Activated gamma-delta T cell (primary cell): ENCODE results near the gene EWSR1.
A peak's percentile ranks its signal among the peaks of the same experiment; 100 is the strongest.
"Not testable (repeated sequence)": the region's sequence is repeated elsewhere in the genome, so short reads cannot be mapped to it uniquely, and the experiment has no call there.

Source experiments
- DNase-seq: peaks from one replicate; lab custom pipeline; 2025; lab: John Stamatoyannopoulos, UW
- total RNA-seq, 2 donors: gene quantifications; one replicate each; lab custom pipeline; 2026; lab: John Stamatoyannopoulos, UW

Gene EWSR1, protein sequence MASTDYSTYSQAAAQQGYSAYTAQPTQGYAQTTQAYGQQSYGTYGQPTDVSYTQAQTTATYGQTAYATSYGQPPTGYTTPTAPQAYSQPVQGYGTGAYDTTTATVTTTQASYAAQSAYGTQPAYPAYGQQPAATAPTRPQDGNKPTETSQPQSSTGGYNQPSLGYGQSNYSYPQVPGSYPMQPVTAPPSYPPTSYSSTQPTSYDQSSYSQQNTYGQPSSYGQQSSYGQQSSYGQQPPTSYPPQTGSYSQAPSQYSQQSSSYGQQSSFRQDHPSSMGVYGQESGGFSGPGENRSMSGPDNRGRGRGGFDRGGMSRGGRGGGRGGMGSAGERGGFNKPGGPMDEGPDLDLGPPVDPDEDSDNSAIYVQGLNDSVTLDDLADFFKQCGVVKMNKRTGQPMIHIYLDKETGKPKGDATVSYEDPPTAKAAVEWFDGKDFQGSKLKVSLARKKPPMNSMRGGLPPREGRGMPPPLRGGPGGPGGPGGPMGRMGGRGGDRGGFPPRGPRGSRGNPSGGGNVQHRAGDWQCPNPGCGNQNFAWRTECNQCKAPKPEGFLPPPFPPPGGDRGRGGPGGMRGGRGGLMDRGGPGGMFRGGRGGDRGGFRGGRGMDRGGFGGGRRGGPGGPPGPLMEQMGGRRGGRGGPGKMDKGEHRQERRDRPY
- total RNA-seq: 332 to 339 reads per million in 2 donors

GRCh38 chr22:29267858-29268510 lies at the start of gene EWSR1, which contains the start of gene RHBDD3:
Gene EWSR1, plus strand, starts transcription at chr22:29268268. Its CDS starts 69 bp downstream, at chr22:29268337.
Gene RHBDD3, minus strand, starts transcription at chr22:29267981. Its CDS starts 2,355 bp downstream, at chr22:29265626.
- peak; percentile 91 for DNase-seq

DNA sequence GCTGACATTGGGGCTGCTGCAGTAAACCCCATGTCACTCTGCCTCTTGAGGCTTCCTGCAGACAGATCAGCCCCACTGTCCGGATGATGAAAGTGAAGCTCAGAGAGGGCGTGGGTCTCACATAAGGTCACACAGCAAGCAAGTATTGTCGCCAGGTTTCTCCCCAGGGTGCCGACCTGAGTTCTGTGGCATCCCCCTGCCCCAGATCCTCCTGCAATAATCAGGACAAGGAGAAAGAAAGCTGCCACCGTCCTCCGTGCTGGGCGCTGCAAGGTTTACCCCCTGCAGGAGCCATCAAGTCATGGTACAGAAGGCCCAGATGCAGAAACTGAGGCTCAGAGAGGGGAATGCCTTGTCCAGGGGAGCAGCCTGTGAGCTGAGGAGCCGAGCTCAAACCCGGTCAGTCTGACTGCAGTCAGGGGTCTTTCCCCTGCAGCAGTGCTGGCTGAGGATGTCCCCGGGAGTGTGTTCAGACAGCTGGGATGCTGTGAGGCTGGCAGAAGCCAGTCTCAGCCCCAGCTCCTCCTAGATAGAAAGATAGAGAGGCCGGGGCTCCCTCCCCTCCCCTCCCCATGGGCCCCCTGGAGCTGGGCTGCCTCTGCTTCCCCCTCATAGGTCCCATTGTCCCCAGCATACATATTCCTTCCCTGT lies 49.2 kb upstream of the EWSR1 start:
- no peak for DNase-seq

DNA sequence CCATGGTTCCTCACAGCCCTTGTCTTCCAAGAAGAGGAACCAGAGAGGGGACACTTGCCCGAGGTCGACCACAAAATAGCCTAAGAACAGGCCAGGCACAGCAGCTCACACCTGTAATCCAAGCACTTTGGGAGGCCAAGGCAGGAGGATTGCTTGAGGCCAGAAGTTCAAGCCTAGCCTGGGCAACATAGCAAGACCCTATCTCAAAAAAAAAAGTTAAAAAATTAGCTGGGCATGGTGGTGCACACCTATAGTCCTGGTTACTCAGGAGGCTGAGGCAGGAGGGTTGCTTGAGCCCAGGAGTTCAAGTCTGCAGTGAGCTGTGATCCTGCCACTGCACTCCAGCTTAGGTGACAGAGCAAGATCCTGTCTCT lies 48.7 kb upstream of the EWSR1 start:
- DNase-seq: not testable (repeated sequence)

DNA sequence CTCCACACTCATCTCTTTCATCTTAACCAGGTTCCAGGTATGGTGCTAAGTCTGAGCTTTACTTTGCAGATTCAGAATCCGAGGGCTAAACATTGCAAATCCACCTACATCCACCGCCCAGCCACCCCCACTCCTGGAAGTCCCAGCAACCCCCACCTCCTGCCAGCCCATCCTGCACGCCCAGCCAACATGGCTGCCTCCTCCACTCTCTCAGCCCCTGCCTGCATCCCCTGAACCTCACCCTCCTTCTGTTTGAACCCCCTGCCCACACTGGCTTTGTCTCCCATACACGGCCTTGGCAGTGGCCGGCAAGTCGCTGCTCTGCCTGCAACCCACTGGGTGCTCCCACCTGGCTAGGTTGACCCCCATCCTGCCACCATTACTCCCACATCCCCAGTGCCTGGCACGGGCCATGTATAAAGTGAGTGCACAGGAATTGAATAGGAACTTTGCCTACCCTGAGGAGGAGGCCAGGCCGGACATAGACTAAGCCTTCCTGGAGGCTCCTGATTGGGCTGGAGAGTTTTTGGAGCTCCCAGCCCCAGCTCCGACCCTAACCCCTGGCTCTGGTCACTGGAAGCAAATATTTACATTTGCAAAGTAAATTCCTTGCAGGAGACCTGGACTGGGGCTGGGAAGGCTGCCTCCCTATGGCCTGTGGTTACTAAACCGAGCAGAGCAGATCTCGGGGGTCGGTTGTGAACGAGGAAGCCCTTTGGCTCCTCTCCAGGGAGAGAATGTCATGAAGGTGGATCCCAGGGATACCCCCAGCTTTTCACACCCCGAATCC lies 48.0 kb upstream of the EWSR1 start:
- DNase-seq: no peak

DNA sequence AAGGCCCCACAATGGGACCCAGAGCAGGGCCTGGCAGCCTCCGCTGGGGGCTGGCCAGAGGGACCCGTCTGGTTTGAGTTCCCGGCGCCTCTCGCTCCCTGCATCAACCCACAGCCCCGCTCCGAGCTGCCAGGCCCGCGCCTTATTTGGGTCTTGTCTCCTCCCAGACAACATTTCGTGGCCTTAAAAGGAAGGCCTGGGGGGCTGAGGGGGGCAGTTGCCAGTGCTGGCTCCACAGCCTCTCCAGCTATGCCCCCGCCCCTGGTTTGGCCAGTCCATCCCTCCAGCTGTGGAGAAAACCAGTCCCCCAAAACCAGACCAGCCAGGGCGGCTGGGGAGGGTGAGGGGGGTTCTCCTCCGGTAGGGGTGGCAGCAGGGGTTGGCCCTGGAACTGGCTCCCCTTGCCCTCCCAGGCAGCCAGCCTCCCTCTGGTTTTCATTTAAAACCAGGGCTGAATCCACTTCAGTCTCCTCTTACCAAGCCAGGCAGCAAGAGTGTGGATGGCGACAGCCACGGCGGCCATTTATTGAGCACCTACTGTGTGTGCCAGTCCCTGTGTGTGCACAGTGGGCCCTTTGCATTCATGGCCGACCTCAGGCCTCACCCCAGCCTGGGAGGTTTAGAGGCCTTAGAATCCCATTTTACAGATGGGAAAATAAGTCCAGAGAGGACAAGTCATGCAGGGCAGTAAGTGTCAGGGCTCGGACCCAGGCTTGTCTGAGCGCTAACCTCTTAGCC lies 43.8 kb upstream of the EWSR1 start:
- DNase-seq: no peak

DNA sequence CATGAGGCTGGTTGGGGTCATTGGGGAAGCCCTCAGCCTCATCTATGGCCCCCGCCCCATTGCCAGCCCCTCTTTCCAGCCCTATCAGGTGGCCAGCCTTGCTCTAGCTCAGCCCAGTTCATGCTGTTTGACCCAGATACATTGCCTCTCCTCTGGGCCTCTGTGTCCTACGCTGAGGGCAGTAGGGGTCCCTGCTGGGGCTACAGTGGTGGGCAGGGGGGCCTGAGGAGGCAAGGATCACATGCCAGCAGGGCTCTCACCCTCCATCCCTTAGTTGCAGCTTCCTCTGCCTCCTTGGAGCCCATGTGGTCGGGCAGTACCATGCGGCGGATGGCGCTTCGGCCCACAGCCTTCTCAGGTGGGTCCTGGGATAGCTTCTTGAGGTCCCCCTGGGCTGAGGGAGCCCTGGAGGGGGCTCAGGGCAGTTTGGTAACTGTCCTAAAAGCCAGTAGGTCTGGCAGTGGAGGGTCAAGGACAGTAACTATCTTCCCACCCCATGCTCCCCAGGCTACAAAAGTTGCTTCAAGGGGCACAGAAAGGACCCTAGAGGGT lies 43.1 kb upstream of the EWSR1 start:
- DNase-seq: no peak

DNA sequence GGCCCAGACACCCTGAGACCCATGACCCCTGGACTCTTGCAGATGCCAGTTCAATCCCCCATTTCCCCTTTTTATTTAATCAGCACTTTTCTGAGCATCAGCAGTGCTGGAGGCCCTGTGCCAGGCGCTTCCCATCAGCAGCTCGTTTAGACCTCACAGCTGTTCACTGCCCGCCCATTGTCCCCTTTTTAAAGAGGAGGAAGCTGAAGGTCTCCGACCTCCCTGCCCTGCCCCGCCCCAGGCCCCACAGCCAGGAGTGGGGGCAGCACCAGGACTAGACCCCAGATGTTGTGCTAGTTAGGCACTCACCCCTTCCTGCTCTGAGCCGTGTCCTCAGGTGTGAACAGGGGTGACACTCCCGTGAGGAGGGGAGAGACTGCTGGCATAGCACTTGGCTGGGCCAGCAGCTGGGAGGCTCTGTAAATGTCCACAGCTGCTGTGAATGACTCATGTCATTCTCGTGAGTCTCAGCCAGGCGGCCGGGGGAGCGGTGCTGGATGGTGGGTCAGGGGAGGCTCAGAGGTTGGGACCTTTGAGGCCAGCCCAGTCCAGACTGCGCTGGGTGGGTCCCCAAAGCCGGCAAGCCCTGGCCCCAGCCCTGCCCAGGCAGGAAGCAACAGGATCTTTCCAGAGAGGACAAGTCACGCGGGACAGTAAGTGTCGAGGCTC lies 42.5 kb upstream of the EWSR1 start:
- no peak for DNase-seq

DNA sequence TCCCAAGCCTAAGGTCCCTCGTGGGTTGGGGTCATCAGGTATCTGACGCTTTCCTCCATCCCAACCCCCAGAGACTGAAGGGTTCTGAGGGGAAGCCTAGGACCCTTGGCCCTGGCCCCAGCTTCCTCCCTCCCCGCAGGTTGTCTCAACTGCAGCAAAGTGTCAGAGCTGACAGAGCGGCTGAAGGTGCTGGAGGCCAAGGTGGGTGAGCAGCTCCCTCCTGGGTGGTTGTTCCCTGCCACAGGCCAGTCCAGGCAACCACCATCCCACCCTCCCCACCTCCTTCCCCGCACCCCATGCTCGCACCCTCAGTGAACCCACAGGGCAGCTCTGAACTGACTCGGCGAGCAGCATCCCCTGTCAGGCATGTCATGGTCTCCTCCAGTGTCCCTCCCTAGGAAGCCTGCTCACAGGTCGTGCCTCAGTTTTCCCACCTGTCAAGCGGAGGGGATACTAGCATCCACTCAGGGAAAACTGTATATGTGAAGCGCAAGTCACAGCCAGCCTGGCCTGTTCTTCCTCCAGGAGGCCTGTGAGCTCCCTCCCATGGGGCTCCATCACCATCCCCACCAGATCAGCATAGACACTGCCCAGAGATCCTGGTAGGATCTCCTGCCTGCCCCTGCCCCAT lies 41.6 kb upstream of the EWSR1 start:
- no peak for DNase-seq

DNA sequence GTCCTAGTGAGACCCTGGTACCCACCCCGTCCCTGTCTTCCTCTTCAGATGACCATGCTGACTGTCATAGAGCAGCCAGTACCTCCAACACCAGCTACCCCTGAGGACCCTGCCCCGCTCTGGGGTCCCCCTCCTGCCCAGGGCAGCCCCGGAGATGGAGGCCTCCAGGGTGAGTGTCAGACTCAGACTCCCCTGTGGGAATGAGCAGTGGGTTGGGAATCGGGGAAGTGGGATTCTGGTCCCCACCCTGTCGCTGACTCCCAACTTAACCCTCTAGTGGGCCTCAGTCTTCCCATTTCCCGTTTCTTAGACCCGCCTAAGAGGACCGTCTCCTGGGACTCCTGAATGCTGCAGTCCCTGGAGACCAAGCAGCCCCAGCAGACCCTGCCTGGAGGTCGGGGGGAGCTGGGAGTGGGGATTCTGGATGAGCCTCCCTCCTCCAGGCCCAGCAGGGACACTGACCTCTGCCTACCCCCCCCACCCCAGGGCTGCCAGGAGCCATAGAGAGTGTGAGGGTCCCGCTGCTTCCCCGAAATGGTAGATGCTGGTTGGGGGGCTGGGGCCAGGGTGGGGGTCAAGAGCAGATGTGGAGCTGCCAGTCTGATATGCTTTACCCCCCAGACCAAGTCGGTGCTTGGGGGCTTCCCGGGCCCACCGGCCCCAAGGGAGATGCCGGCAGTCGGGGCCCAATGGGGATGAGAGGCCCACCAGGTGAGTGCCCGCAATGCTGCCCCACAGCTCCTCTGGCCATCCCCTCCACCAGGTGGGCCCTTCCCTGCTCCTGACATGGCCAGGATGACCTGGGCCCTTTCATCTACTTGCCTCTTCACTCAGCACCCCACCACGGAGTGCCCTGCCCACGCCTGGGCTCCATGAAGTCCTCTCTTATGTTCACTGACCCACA lies 36.8 kb upstream of the EWSR1 start:
- no peak for DNase-seq

DNA sequence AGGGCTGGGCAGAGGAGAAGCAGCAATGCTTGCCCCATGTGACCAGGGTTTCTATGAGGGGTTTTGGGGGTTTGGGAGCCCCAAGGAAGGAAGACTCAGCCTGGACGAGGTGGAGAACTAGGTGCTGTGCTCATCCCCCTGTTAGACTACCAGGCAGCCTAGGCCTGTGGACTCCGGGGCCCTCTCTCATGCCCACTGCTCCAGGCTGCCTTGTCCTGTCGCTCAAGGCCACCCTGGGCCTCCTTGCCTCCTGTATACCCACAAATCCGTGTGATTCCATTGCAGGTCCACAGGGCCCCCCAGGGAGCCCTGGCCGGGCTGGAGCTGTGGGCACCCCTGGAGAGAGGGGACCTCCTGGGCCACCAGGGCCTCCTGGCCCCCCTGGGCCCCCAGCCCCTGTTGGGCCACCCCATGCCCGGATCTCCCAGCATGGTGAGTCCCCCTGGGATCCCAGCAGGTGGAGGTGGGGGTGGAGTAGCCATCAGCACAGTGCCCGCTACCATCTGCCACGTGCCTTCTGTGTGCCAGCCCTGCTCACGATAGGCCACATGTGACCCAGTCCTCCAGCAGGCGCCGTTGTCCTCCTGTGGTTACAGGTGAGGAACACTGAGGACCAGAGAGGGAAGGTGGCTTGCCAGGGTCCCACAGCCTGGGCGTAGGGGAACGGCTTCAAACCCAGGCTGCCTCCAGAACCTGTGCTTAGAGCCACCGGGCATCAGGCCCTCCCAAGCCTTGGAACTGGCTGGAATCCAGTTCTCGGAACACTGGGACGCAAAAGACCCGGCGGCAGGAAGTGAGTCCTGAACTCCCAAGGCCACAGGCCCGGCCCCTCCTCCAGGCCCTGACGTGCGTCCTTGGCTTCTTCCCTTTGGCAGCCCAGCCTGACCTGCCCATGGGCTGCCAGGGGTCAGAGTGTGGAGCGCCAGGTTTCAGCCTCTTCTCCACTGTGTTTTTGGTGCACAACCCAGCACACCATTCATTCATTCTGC lies 35.8 kb upstream of the EWSR1 start:
- no peak for DNase-seq

DNA sequence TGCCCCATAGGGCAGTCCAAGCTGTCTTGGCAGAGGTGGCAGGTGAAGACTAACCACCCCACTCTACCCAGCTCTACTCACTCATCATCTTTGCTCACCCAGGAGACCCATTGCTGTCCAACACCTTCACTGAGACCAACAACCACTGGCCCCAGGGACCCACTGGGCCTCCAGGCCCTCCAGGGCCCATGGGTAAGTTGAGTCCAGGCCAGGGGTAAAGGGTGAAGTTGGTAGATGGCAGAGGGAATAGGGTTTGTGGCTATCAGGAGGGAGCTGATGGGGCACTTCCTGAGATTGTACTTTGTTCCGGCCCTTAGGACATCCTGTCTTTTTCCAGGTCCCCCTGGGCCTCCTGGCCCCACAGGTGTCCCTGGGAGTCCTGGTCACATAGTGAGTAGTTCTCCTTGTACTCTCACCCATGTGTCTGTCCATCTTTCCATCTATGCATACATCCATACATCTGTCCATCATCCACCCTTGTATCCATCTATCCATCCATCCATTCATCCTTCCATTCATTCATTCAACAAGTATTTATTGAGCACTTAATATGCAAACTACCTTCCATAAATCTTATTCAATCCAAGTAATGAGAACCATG lies 34.7 kb upstream of the EWSR1 start:
- no peak for DNase-seq

DNA sequence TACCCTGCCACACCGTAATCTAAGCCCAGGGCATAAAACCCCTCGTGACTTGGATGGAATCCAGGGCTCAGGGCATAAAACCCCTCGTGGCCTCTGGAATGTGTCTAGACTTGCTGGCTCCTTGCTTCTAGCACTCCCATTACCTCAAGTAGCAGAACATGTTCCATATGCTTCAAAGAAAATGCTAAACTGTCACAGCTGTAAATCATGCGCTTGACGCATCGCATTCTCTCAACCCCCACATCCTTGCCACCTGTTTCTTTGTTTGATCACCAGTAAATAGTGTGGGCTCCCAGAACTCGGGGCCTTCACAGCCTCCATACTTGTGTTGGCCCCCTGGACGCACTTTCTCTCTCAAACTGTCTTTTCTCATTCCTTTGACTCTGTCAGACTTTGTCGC lies 27.6 kb upstream of the EWSR1 start:
- not testable (repeated sequence) for DNase-seq

DNA sequence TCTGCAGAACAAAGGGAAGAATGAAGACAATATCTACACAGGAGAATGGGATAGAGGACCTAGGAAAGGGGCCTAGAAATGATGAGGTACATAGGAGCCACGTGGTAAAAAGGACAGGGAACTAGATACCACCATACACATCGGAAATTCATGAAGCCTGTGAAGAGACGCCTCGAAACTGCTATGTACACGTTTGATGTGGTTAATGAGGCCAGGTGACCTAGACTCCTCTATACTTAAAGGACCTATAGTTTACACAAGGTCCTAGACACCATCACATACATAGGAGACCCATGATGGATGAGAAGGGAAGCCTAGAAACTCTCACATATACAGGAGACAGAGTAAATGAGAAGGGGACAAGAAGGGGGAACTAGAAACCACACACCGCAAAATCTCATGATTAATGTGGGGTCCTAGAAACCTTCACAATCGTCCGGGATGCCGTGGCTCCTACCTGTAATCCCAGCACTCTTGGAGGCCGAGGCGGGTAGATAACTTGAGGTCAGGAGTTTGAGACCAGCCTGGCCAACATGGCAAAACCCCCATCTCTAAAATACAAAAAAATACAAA lies 24.1 kb upstream of the EWSR1 start:
- DNase-seq: no peak

DNA sequence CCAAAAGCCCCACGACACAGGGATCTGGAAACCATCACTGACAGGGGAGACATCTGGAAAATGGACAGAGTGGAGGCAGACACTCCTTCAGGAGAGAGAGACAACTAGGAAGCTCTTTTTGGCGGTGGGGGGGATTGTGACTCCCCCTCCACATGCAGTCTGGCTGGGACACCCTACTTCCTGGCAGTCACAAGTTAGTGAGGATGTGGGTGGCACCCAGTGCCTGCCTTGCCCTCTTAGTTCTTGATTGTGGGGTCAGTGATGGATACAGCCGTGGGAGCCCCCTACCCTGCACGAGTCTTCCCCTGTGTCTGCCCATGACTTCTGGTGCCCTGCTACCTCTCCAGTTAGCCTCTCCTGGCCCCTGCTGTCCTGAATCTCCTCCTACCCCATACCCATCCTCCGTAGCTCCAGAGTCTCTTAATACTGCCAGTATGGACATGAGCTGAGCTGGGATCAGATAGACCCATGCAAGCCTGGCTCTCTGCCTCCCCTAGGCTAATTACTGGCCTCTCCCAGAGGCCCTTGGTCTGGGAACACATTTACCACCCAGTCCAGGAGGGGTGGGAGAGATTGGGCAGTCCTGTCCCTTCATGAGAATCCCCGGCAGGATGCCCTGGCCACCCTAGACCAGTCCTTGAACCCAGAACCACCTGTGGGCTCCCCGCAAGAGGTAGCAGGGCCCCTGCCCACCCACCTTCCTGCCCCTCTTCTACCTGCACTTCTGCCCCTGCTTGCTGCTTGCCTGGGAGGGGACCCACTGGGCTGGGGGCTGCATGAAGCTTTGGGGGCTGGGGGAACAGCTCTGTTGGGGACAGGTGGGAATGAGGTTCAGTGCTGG lies 23.1 kb upstream of the EWSR1 start:
- DNase-seq: no peak

- no peak for DNase-seq
Measured at GRCh38 chr22:29245626-29246385, 22.3 kb upstream of the EWSR1 start.
